Activated B cell treated with CpG ODN at 0.5 μM for 24 hours (primary cell): ENCODE measurements around the gene TIAM1. TPM values are rescaled to one million over a fixed set of nuclear protein-coding genes. Genes with fewer than 3 reads are reported as not detected.

Experiments used
- ATAC-seq: fragments of 200-7000 bp; cut with Tn5 transposase; one replicate; pipeline ENCODE4 v1.10.0; 2021; ENCODE audit warnings: low read depth, mild to moderate bottlenecking, moderate library complexity
- CTCF ChIA-PET: fragments of 350-600 bp; sonication (Branson Sonifier 250); formaldehyde crosslinking; loops from one replicate; lab custom pipeline; 2021; ENCODE audit warnings: antibody characterized with exemption; lab: Charles Lee
- POLR2A ChIA-PET: fragments of 350-600 bp; sonication (Branson Sonifier 250); formaldehyde crosslinking; loops from one replicate; lab custom pipeline; 2021; ENCODE audit warnings: antibody characterized with exemption; lab: Charles Lee
- DNase-seq: peaks from one replicate; pipeline ENCODE4 v3.0.0; 2022
- H3K27ac Mint-ChIP-seq: one replicate; pipeline ENCODE4 v1.8.0; 2020; ENCODE audit warnings: mixed read lengths
- H3K27me3 Mint-ChIP-seq: one replicate; pipeline ENCODE4 v1.8.0; 2021; ENCODE audit warnings: mixed read lengths
- H3K36me3 Mint-ChIP-seq: one replicate; pipeline ENCODE4 v1.8.0; 2021; ENCODE audit warnings: low read depth, mixed read lengths
- H3K4me1 Mint-ChIP-seq: one replicate; pipeline ENCODE4 v1.8.0; 2021; ENCODE audit warnings: mixed read lengths
- H3K4me3 Mint-ChIP-seq: one replicate; pipeline ENCODE4 v1.8.0; 2020; ENCODE audit warnings: mild to moderate bottlenecking, mixed read lengths
- H3K9me3 Mint-ChIP-seq: one replicate; pipeline ENCODE4 v1.8.0; 2020; ENCODE audit warnings: mixed read lengths
- CTCF ChIP-seq: fragments of 200-600 bp; IDR thresholded peaks from one replicate; pipeline ENCODE4 v1.8.0; 2022; ENCODE audit warnings: antibody characterized with exemption, mild to moderate bottlenecking
- intact Hi-C: fragments of 100-400 bp; cut with micrococcal nuclease; formaldehyde crosslinking; loops from one replicate; pipeline ENCODE4 v1.15.1; 2024
- total RNA-seq: library from RNA; stranded (reverse); gene quantifications from 2 replicates; pipeline ENCODE4 v1.2.3, GENCODE V29; 2022

TIAM1 gene
- total RNA-seq, 1 donor from 2014 or later: 0.84 TPM

DNA sequence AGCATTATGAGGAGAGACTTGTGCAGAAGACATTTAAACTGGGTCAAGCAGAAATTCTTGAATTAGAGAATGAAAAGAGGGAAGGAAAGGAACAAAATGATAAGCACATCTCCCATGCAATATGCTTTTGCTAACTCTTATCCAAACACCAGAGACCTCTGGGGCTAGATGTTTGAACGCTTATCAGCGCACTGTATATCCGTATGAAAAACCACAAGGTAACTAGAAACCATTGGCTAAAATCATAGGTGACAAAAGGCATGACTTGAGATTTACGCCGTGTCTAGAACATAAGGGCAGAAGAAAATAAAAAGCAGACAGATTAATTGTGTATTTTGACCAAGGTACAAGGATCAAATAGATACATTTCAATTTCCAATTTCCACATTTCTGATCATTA lies 38.0 kb upstream of the TIAM1 start:
- Mint-ChIP-seq H3K36me3 (no peaks in the 10 kb centered on the region), H3K4me3 (no peak overlapping the region), H3K27ac (no peak overlapping the region), H3K4me1 (no peaks in the 10 kb centered on the region), H3K9me3 (no peaks in the 10 kb centered on the region), H3K27me3 (no peaks in the 10 kb centered on the region)
- DNase-seq (no peak), ATAC-seq (no peak)
- CTCF ChIA-PET: no interaction called here
- intact Hi-C loops: no loop called here
- POLR2A ChIA-PET: no interaction called here
- no peak for TF ChIP-seq CTCF

DNA sequence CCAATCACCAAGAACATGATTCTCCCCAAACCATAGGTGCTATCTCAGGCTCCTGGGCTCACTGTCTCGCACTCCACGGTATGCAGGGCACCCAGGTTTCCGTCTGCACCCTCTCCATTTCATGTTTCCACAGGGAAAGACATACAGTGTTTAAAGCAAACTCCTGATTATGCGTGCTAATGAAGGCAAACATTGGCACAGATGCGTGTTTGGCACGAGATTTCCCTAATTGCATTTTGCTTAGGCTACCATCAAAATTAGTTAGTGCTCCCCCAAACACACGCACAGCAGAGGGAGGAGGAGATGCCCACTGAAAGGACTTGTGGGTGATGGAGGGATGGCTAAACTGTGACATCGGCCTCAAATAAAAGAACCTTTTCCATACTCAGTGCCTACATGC lies 32.2 kb upstream of the TIAM1 start:
- ChIA-PET POLR2A (no interaction called here), CTCF (no interaction called here)
- no peak for TF ChIP-seq CTCF
- Mint-ChIP-seq H3K27me3 (no peaks in the 10 kb centered on the region), H3K4me3 (no peak overlapping the region), H3K9me3 (no peaks in the 10 kb centered on the region), H3K36me3 (no peaks in the 10 kb centered on the region), H3K27ac (no peak overlapping the region), H3K4me1 (no peaks in the 10 kb centered on the region)
- ATAC-seq (no peak), DNase-seq (no peak)
- intact Hi-C loops: no loop called here

GRCh38 chr21:31374395-31374794 lies 30.3 kb upstream of the TIAM1 start:
- Mint-ChIP-seq H3K4me3 (no peak overlapping the region), H3K27ac (no peak overlapping the region), H3K9me3 (no peaks in the 10 kb centered on the region), H3K4me1 (no peaks in the 10 kb centered on the region), H3K36me3 (no peaks in the 10 kb centered on the region), H3K27me3 (no peaks in the 10 kb centered on the region)
- TF ChIP-seq CTCF: no peak
- ATAC-seq (no peak), DNase-seq (no peak)
- intact Hi-C loops: no loop called here
- CTCF ChIA-PET: no interaction called here
- POLR2A ChIA-PET: no interaction called here

DNA sequence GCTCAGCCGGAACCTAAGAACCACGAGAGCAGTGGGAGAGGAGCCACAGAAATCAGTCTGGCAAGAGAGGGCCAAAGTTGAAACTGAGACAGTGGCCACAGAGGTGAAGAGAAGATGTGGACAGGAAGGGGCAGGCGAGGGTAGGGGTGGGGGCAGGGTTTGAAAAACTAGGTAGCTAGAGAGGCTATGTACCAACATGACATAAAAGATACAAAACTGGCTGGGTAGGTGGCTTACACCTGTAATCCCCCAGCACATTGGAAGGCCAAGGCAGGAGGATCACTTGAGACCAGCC lies 28.4 kb upstream of the TIAM1 start:
- intact Hi-C loops: no loop called here
- POLR2A ChIA-PET: no interaction called here
- Mint-ChIP-seq H3K27ac (no peak overlapping the region), H3K4me3 (no peak overlapping the region), H3K4me1 (no peaks in the 10 kb centered on the region), H3K27me3 (no peaks in the 10 kb centered on the region), H3K9me3 (no peaks in the 10 kb centered on the region), H3K36me3 (no peaks in the 10 kb centered on the region)
- no peak for ATAC-seq
- DNase-seq: no peak
- no peak for TF ChIP-seq CTCF
- CTCF ChIA-PET: interaction anchor here (0.6 kb wide), 1 partner anchor 85 kb away, joined by 3 read pairs; no protein-coding TSS in a partner anchor

DNA sequence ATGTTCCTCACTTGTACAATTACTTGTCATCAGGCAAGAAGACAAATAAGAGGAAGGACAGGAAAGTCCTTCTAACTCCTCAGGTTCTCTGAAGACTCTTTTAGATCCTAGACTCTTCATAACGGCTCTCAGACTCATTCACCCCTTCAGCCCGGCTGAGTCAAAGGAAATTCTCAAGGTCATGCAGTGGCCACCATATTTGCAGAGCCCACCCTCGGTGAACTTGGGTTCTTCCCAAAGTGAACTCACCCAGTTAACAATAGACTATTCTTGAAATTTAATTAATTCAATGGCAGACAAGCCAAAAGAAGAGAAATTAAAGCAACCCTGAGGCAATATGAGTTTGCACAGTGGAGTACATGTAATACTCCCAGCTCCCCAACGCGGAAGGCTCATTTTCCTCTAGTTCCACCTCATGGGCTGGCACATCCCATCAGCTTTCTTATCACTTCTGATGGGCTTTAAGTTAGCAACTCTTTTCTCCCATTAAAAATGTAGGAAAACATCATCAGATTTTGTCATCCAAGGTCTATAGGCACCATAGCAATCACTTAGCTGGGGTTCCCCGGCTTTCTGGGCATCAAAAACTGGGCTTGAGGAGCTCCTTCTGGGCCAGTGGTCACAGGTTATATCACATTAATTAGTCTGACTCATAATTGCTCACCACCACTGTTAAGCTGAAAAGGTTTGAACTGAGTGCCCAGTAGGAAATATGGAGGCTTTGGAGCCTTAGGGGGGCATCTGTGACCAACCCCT lies 27.8 kb upstream of the TIAM1 start:
- Mint-ChIP-seq H3K4me3 (no peak overlapping the region), H3K27me3 (no peaks in the 10 kb centered on the region), H3K4me1 (no peaks in the 10 kb centered on the region), H3K27ac (no peak overlapping the region), H3K9me3 (no peaks in the 10 kb centered on the region), H3K36me3 (no peaks in the 10 kb centered on the region)
- ChIA-PET CTCF (no interaction called here), POLR2A (no interaction called here)
- intact Hi-C loops: no loop called here
- no peak for DNase-seq
- no peak for TF ChIP-seq CTCF
- no peak for ATAC-seq
